ENCODE data around the gene COMMD7.

COMMD7 gene

DNA sequence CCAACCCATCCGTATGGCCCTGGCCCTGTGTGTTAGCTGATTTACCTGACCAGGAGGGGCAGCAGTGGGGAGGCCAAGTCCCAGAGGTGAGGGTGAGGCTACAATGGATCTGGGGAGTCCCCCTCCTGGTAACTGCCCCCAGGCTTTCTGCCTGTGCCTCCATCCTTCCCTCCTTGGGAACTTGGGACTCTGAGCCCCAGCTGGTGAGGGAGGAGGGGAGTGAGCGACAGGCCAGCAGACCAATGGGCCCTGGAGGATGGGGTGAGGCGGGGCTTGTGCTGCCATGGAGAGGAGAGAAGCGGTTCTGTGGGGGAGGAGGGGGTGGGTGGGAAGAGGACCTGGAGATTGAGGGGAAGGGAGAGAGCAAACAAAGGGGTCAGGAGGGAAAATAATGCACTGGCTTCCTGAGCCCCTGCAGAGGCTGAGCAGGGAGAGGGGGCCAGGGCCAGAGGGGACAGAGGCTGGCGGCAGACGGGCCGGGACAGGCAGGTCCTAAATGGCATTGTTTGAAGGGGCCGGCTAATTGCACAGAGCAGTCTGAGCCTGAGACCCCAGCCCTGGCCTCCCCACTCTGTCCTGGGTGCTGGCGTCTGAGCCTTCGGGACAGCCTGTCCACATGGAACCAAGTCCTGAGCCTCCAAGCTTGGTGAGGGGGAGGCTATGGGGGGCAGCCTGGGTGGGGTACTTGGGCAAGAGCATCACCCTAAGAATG, 36.4 kb upstream of the COMMD7 start:
- Histone ChIP-seq H3K27ac (no peak overlapping the region), H3K4me3 (no peak overlapping the region), H3K36me3 (no peaks in the 10 kb centered on the region), H3K9me3 (no peaks in the 10 kb centered on the region), H3K4me1 (no peaks in the 10 kb centered on the region), H3K27me3 (no peaks in the 10 kb centered on the region)
- no peak for DNase-seq
- intact Hi-C loops (cut with DNase I; ENCODE audit: low total_unique reads), result loop anchor here (10.0 kb wide), 1 partner anchor 105 kb away; the partner anchor contains the start of gene C20orf203
- TF ChIP-seq CTCF (IDR thresholded peaks at IDR 0.05), result no peak

DNA sequence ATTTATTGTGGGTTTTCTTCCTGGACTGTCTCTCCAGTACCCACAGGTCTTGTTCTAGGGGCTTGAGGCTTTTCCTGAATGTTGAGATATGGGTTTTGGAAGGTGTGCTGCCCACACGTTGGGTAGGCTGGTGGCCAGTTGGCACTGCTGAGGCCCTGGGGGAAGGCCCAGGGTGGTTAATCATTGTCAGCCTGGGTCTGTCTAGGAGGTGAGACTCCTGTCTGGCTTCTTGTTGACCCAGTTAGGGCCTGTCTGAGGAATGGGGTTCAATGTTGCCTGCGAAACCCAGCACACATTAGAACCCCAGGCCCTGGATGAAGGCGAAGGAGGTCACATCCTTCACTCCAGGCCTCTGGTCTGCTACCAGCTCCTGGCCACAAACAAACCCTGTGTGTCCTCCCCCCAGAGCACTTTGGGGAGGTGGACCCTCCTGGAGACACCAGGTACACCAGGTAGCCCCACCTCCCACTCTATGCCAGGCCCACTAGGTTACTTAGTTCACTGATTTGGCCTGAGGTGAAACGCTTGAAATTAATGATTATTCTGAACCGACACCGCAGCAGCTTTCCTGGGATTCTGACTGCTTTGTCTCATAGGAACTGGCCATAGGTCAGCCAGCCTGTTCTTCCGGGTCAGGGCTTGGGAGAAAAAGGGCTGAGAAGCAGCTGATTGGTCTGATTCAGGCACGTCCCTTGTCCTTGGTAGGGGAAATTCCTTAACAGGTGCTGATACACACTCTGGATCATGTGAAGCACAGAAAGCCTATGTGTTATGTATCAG, 34.1 kb upstream of the COMMD7 start:
- no peak for DNase-seq
- H3K27ac ChIP-seq, result no peak overlapping the region
- H3K27me3 ChIP-seq, result no peaks in the 10 kb centered on the region
- no peak overlapping the region for H3K4me3 ChIP-seq
- intact Hi-C loops (cut with DNase I; ENCODE audit: low total_unique reads), result no loop called here
- no peak for TF ChIP-seq CTCF (IDR thresholded peaks at IDR 0.05)
- H3K9me3 ChIP-seq, result no peaks in the 10 kb centered on the region
- H3K36me3 ChIP-seq, result no peaks in the 10 kb centered on the region
- no peaks in the 10 kb centered on the region for H3K4me1 ChIP-seq

DNA sequence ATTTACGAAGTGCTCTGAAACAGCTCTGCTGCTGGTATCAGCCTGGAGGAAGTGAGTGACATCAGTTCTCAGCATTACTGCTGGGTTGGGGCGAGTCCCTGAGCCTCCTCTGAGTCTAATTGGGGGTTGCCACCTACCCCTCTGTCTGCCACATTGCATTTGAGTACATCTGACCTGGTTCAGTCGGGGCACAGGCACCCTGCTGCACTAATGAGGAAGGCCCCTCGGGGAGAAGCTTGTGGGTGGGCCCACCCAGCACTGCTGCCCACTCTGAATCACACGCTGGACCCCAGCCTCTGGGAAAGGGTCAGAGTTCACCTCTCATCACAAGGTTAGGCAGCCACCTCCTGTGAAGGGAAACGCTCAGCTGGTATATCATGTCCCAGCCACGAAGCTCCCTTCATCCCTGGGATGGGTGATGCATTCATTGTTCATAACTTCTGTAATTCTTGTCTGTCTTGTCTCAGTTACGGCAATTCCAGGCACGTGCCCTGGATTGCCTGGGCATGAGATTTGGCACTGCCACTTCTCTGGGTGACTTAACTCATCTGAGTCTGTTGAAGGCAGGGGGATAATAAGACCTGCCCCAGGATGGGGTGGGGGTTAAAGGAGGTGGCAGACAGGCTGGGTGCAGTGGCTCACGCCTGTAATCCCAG, 32.2 kb upstream of the COMMD7 start:
- no peak for DNase-seq
- intact Hi-C loops (cut with DNase I; ENCODE audit: low total_unique reads), result no loop called here
- TF ChIP-seq CTCF (IDR thresholded peaks at IDR 0.05), result no peak
- Histone ChIP-seq H3K4me1 (no peaks in the 10 kb centered on the region), H3K9me3 (no peaks in the 10 kb centered on the region), H3K27ac (no peak overlapping the region), H3K36me3 (no peaks in the 10 kb centered on the region), H3K27me3 (no peaks in the 10 kb centered on the region), H3K4me3 (no peak overlapping the region)

DNA sequence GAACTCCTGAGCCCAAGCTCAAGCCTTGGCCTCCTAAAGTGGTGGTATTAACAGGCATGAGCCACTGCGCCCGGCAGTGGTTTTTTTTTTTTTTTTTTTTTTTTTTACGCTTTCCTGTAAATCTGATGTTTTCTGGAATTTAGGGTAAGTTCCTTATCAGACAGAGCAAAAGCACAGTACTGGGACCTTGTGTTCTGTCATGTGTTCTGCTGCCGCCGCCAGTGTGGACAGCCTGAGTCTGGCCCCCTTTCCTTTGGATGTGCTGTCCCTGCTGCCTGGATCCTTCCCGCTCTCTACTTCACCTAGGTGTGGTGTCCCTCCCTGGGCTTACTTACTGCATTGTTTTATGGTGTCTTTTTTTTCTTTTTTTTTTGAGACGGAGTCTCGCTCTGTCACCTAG, 30.6 kb upstream of the COMMD7 start:
- no peaks in the 10 kb centered on the region for H3K4me1 ChIP-seq
- no peak for DNase-seq
- TF ChIP-seq CTCF (IDR thresholded peaks at IDR 0.05), result no peak
- H3K9me3 ChIP-seq, result no peaks in the 10 kb centered on the region
- no peaks in the 10 kb centered on the region for H3K36me3 ChIP-seq
- no peaks in the 10 kb centered on the region for H3K27me3 ChIP-seq
- intact Hi-C loops (cut with DNase I; ENCODE audit: low total_unique reads), result no loop called here
- H3K27ac ChIP-seq, result no peak overlapping the region
- H3K4me3 ChIP-seq, result no peak overlapping the region

- H3K4me1 ChIP-seq, result no peaks in the 10 kb centered on the region
- intact Hi-C loops (cut with DNase I; ENCODE audit: low total_unique reads), result no loop called here
- H3K9me3 ChIP-seq, result no peaks in the 10 kb centered on the region
- no peak for TF ChIP-seq CTCF (IDR thresholded peaks at IDR 0.05)
- no peaks in the 10 kb centered on the region for H3K36me3 ChIP-seq
- no peaks in the 10 kb centered on the region for H3K27me3 ChIP-seq
- H3K27ac ChIP-seq, result no peak overlapping the region
- DNase-seq, result no peak
- no peak overlapping the region for H3K4me3 ChIP-seq
Measured at GRCh38 chr20:32773223-32773622, 30.0 kb upstream of the COMMD7 start.
